A172 (cell line): ENCODE measurements around the gene DCAF11. TPM values are rescaled to one million over a fixed set of nuclear protein-coding genes. Genes with fewer than 3 reads are reported as not detected.

Source experiments
- DNase-seq: peaks from one replicate; pipeline ENCODE4 v3.0.0-alpha.2; 2015; ENCODE audit warnings: low spot score
- total RNA-seq: library from RNA; depleted of rRNA; stranded (reverse); fragments of >200 nt; shearing (Covaris generic); gene quantifications from 2 replicates; pipeline ENCODE4 v1.2.3, GENCODE V29; 2014

Gene DCAF11
- total RNA-seq, 1 experiment from 2014 or later: 63.4 TPM

- no peak for DNase-seq
Measured at GRCh38 chr14:24139272-24139934, 24.8 kb downstream of the DCAF11 start.

GRCh38 chr14:24141097-24141880, 26.7 kb downstream of the DCAF11 start, which contains the start of gene EMC9:
Gene EMC9 (minus strand): TSS chr14:24141591. CDS start chr14:24141304, 287 bp downstream.
- DNase-seq: peak; percentile 96

GRCh38 chr14:24143511-24143910, 28.9 kb downstream of the DCAF11 start:
- no peak for DNase-seq

GRCh38 chr14:24144451-24144850, 29.9 kb downstream of the DCAF11 start:
- no peak for DNase-seq

GRCh38 chr14:24145219-24145618, 30.6 kb downstream of the DCAF11 start:
- no peak for DNase-seq

DNA sequence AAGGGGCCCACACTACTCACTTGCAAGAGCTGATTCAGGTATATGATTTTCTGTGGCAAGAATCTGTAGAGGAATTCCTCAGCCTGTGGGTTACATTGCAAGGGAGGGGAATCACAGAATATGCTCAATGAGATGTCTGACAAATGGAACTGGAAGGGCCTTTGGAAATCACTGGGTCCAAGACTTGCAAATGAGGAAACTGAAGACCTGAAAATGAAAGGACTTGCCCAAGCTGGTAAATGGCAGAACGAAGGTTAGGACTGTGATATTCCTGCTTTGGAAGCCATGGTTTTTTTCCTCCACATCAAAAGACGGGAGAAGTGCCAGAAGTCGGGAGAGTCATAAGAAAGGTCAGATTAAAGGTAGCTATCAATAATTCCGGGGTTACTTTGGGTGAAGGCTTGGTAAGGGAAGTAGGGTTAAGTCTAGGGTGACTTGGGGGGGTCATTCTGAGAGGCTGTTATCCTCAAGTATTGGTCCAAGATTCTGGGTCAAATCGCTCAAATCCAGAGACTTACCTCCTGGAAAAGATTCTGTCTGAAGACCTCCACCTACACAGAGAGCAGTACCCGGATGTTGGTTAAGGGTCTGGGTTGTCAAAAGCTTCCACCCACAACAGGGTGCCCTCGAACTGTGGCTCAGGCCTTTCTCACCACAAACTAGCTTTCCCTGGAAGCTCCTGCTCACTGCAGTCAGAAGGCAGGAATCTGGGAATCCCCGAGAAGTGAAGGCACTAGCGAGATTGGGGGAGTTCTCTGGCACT, 31.3 kb downstream of the DCAF11 start:
- no peak for DNase-seq

- DNase-seq: peak; percentile 90
Measured at GRCh38 chr14:24146453-24146977, 31.9 kb downstream of the DCAF11 start, which contains the start of gene PSME2. Gene PSME2 (minus strand): TSS chr14:24146610. CDS start chr14:24146581, 29 bp downstream.

- peak; percentile 96 for DNase-seq
Measured at GRCh38 chr14:24146978-24147760, 32.6 kb downstream of the DCAF11 start, which contains the start of gene RNF31. Gene RNF31 (plus strand): TSS chr14:24147498. CDS start chr14:24147699, 201 bp downstream.

GRCh38 chr14:24147761-24148428, 33.3 kb downstream of the DCAF11 start:
- DNase-seq: no peak

GRCh38 chr14:24149302-24149969, 34.9 kb downstream of the DCAF11 start:
- DNase-seq: no peak

- no peak for DNase-seq
Measured at GRCh38 chr14:24150061-24150460, 35.5 kb downstream of the DCAF11 start.

DNA sequence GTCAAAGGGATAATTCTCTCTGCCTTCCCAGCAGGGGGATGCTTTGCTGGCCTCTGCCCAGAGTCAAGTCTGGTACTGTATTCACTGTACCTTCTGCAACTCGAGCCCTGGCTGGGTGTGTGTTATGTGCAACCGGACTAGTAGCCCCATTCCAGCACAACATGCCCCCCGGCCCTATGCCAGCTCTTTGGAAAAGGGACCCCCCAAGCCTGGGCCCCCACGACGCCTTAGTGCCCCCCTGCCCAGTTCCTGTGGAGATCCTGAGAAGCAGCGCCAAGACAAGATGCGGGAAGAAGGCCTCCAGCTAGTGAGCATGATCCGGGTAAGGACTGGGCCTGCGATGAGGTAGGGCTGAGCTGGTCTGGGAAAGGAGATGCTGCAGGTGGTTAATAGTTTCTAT, 36.0 kb downstream of the DCAF11 start:
- DNase-seq: no peak

DNA sequence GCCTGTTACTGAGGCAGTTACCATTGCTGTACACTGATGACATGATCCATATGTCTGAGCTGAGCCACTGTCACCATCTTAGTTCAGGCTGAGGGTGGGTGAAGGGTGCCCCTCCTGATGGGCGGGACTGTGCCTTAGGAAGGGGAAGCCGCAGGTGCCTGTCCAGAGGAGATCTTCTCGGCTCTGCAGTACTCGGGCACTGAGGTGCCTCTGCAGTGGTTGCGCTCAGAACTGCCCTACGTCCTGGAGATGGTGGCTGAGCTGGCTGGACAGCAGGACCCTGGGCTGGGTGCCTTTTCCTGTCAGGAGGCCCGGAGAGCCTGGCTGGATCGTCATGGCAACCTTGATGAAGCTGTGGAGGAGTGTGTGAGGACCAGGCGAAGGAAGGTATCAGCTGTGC, 36.4 kb downstream of the DCAF11 start:
- DNase-seq: no peak

- DNase-seq: no peak
Measured at GRCh38 chr14:24151404-24152080, 37.0 kb downstream of the DCAF11 start.

- no peak for DNase-seq
Measured at GRCh38 chr14:24155100-24155499, 40.5 kb downstream of the DCAF11 start.

- no peak for DNase-seq
Measured at GRCh38 chr14:24156840-24157239, 42.3 kb downstream of the DCAF11 start.

DNA sequence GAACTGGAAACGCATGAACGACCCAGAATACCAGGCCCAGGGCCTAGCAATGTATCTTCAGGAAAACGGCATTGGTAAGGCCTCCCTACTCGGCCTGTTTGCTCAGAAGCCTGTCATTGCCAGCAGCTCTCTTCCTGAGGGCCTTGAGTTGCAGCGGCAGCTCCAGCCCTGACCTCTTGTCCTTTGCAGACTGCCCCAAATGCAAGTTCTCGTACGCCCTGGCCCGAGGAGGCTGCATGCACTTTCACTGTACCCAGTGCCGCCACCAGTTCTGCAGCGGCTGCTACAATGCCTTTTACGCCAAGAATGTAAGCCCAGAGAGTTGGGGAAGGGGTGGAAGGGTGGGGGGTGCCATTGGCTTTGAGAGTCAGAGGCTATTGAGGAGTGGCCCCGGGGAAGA, 42.8 kb downstream of the DCAF11 start:
- DNase-seq: no peak

- DNase-seq: no peak
Measured at GRCh38 chr14:24159777-24160498, 45.4 kb downstream of the DCAF11 start.

GRCh38 chr14:24160499-24160849, 45.9 kb downstream of the DCAF11 start:
- DNase-seq: no peak
